Inferior parietal cortex (tissue), 1 donor: ENCODE measurements around the gene SNPH.

Source experiments
- DNase-seq: peaks from one replicate; pipeline ENCODE4 v3.0.0-alpha.2; 2016; ENCODE audit errors: extremely low spot score

SNPH gene

GRCh38 chr20:1287787-1288569 lies 21.9 kb downstream of the SNPH start:
- no peak for DNase-seq

GRCh38 chr20:1291191-1291741 lies 25.2 kb downstream of the SNPH start:
- DNase-seq: peak; percentile 66

- DNase-seq: no peak
Observed at GRCh38 chr20:1292620-1293019, 26.5 kb downstream of the SNPH start.

DNA sequence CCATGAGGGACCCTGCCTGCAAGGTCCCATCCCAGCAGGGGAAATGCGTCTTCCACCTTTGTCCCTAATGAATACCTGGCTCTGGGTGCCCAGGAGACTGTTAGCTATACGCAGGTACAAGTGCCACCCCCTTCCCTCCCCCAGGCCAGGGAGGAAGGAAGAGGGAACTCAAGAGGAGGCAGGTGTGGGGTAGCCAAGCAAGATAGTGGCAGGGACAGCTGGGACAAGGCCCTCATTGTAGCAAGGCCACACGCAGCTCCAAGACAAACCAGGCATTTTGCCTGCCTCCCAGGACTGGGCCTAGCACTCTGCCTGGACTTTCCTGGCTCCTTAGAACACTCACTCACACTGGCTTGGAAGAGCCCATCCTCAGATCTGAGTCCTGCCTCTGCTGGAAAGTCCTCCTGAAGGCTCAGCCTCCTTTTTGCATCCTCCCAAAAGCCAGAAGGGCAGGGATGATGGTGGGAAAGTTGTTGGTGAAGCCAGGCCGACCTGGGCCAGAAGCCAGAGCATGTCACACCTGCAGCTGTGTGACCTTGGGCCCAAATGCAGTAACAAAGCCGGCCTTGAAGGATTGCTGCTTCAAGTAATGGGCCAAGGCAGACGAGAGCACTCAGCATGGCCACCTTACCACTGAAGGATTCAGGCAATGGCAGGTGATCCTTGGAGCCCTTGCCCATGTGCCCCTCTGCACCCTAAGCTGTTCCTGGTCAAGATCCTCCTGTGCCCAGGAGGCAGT lies 27.7 kb downstream of the SNPH start:
- DNase-seq: no peak

DNA sequence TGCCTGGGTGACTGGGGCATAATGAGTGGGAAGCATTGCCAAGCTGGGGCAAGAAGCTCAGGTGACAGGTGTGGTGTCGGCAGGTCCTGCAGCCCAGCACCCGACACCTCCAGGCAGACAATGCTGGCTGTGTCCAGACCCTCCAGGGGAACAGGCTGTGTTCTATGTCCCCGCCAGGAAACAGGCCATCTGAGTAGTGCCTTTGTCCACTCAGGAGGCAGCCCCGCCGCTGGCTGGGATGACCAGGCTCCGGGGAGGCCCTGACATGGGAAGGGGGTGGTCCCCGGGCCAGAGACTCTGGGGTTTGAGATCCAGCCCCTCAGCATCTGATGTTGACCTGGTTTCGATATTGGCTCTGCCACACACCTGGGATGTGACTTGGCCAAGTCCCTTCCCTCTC lies 28.4 kb downstream of the SNPH start:
- no peak for DNase-seq

- DNase-seq: no peak
Observed at GRCh38 chr20:1295276-1295930, 29.3 kb downstream of the SNPH start.

DNA sequence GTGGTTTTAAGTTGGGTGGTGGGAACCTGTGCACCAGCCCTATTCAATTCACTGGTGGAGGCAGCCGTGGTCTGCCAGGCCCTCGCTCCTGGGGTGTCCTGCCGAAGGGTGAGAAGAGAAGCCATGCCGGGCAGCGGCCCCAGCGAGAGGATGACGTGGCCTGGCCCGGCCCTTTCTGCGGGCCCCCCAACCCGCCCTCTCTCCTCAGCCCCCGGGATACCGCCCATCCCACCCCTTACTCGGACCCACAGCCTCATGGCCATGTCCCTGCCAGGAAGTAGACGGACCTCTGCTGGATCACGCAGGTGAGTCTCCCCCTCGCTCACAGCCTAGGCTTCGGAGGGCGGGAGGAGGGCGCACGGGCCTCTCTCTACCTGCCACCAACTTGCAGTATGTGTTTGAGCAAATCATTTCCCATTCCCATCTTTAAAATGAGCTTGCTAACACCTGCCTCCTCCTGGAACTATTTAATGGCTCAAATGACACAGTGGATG lies 30.1 kb downstream of the SNPH start:
- DNase-seq: no peak

GRCh38 chr20:1296922-1297321 lies 30.8 kb downstream of the SNPH start:
- no peak for DNase-seq

DNA sequence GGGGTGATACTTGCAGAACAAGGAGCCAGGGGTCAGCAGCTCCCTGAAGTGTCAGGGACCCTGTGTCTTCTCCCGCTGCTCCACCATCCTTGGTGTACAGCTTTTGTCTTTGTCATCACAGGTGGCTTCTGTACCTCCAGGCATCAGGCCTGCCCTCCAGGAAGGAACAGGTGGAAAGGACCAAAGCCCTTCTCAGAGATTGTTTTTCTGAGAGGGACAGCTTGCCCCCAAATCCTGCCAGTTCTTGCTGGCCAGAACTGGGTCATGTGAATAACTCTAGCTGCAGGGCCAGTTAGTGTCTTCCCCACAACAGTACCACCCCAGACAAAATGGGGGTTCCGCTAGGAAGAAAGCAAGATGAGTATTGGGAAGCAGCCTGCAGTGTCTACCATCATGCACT lies 31.4 kb downstream of the SNPH start:
- no peak for DNase-seq

DNA sequence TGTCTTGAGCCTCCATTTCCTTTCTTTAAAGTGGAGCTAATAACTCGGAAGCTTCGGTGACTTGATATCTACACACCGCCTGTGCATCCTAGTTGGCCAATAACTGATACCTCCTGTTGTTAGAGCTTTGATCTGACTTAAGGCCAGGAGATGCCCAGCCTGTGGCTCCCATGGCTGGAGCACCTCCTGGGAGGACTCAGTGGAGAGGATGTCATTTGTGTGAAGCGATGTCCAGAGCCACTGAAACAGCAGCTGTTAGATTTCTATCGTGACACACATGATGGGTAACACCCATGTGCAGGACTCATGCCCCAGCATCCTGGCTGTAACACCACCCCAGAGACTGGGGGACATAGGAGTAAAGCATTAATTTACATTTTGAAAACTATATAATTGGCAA lies 32.1 kb downstream of the SNPH start:
- no peak for DNase-seq

- DNase-seq: no peak
Observed at GRCh38 chr20:1298888-1299511, 32.9 kb downstream of the SNPH start.

DNA sequence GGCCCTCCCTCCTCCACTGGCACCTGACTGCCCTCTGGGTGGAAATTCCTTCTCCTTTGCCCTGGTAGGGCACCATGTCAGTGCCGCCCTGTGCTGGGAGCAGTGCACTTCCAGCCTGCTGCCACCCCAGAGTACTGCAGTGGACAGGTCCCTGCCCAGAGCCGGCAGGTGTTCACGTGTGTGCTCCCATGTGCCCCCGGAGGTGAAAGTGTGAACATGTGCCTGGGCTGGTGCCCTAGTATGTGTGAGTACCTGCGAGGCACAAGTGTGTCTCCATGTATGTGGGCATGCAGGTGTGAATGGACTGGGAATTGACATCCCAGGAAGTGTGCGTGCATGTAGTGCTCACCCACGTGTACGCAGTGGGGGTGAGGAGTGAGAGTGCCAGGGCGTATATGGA lies 33.4 kb downstream of the SNPH start:
- no peak for DNase-seq

DNA sequence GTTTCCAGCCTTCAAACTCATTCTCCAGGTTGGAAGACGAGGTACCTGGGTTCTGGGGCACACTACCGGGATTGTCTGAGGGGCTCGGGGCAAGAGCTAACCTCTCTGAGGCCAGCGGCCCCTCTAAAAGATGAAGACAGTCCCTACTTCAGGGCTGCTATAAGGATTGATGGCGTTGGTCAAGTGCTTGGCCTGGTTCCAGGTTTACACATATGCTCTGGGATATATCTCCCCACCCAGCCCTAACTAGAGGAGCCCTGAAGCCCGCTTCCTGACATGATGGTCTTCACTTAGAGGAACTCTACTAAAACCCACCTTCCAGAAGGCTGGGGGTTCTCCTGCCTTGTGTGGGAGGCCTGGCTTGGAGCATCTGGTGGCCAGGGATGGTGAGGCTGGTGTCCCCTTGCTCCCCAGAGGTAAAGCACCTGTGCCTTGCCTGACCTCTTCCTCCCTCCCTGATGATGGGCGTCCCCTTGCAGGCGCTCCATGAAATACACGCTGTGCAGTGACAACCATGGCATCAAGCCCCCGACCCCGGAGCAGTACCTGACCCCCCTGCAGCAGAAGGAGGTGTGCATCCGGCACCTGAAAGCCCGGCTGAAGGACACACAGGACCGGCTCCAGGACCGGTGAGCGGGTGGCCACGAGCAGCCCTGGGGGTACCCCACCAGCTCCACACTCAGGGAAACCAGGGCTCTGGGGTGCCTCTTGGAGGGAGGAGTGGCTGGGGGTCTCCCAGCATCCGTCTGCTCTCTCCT lies 34.2 kb downstream of the SNPH start:
- DNase-seq: no peak

- no peak for DNase-seq
Observed at GRCh38 chr20:1301031-1301529, 35.0 kb downstream of the SNPH start.

DNA sequence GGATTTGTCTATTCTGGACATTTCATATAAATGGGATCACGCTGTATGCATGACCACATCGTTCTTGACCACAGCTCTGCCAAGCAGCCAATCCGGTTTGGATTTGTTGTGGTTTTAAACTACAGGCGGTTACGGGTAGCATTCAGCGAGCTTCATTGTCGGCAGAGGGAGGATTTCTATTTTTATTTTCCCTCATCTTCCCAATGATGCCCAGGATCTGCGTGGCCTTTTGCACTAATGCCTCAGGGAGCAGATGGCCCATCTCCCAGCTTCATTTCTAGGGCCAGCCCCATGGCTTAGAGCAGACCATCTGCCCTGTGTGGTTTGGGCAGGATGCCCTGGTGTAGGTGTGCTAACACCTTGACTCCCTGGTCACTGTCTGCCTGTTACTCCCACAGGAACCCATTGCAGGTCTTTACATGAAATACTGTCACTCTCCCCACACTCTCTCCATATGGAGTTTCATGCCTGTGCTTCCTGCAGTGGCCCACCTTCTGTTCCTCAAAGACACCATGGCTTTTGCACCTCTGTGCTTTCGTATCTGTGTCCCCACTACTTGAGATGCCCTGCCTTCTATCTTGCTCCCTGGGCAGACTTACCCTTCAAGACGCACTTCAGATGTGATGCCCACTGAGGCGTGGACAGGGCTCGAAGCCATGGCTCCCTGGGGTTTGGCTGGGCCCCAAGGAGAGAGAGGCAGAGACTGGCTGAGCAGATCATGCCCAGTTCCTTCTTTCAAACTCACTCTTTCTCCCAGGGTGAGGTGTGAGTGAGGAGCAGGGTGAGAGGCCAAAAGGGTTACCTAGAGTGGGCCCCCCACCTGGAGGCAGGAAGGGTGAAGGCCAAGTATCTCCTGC lies 36.8 kb downstream of the SNPH start:
- DNase-seq: no peak

DNA sequence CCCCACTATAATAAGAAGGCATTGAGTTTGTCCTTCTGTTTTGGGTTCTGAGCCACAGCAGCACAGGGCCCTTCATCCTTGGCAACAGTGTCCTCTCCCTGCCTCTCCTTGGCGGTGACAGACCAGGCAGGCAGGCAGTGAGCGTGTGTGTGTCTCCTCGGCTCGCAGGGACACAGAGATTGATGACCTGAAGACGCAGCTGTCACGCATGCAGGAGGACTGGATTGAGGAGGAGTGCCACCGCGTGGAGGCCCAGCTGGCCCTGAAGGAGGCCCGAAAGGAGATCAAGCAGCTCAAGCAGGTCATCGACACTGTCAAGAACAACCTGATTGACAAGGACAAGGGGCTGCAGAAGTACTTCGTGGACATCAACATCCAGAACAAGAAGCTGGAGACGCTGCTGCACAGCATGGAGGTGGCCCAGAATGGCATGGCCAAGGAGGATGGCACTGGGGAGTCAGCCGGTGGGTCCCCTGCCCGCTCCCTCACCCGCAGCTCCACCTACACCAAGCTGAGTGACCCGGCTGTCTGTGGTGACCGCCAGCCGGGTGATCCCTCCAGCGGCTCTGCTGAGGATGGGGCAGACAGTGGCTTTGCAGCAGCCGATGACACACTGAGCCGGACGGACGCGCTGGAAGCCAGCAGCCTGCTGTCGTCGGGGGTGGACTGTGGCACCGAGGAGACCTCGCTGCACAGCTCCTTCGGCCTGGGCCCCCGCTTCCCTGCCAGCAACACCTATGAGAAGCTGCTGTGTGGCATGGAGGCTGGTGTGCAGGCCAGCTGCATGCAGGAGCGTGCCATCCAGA lies 38.8 kb downstream of the SNPH start:
- no peak for DNase-seq

DNA sequence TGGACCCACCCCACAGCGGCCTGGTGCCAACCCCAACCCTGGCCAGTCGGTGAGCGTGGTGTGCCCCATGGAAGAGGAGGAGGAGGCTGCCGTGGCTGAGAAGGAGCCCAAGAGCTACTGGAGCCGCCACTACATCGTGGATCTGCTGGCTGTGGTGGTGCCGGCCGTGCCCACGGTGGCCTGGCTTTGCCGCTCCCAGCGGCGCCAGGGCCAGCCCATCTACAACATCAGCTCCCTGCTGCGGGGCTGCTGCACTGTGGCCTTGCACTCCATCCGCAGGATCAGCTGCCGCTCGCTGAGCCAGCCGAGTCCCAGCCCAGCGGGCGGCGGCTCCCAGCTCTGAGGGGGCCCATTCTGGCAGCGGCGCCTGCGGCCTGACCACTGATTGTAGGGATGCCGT lies 39.6 kb downstream of the SNPH start:
- DNase-seq: no peak

- no peak for DNase-seq
Observed at GRCh38 chr20:1306316-1307135, 40.4 kb downstream of the SNPH start.
